Hematopoietic multipotent progenitor cell treated with erythropoietin and hydrocortisone succinate and interleukin-3 and kit ligand, for 6 days (in vitro differentiated cells): ENCODE results near the gene TESK2.
"Not testable (repeated sequence)": the region's sequence is repeated elsewhere in the genome, so short reads cannot be mapped to it uniquely, and the experiment has no call there.

Experiments
- DNase-seq: peaks from one replicate; pipeline ENCODE4 v3.0.0-alpha.2; 2015

The TESK2 gene

GRCh38 chr1:45490626-45491486 is at the start of gene TESK2:
TSS of gene TESK2 (minus strand) at chr1:45491163. CDS start at chr1:45457785, 33,378 bp downstream.
- peak; percentile 100 for DNase-seq

- no peak for DNase-seq
These were observed 45.9 kb upstream of the TESK2 start for GRCh38 chr1:45536886-45537285.

GRCh38 chr1:45535988-45536766 is 45.2 kb upstream of the TESK2 start:
- peak; percentile 15 for DNase-seq

- DNase-seq: no peak
These were observed 40.9 kb upstream of the TESK2 start for GRCh38 chr1:45531873-45532272.

GRCh38 chr1:45530632-45531135 is 39.7 kb upstream of the TESK2 start:
- no peak for DNase-seq

GRCh38 chr1:45526135-45526644 is 35.2 kb upstream of the TESK2 start:
- DNase-seq: no peak

GRCh38 chr1:45523975-45524374 is 33.0 kb upstream of the TESK2 start:
- DNase-seq: not testable (repeated sequence)

- DNase-seq: not testable (repeated sequence)
These were observed 32.6 kb upstream of the TESK2 start for GRCh38 chr1:45523516-45523915.

- DNase-seq: no peak
These were observed 31.6 kb upstream of the TESK2 start for GRCh38 chr1:45522324-45523104.

GRCh38 chr1:45521413-45522323 is 30.7 kb upstream of the TESK2 start, which contains the start of gene PRDX1:
TSS of gene PRDX1 (minus strand) at chr1:45521884. CDS start at chr1:45519043, 2,841 bp downstream.
- DNase-seq: peak; percentile 95

GRCh38 chr1:45519774-45520173 is 28.8 kb upstream of the TESK2 start:
- not testable (repeated sequence) for DNase-seq

- no peak for DNase-seq
These were observed 27.9 kb upstream of the TESK2 start for GRCh38 chr1:45518910-45519309.

GRCh38 chr1:45518366-45518765 is 27.4 kb upstream of the TESK2 start:
- not testable (repeated sequence) for DNase-seq

- no peak for DNase-seq
These were observed 25.5 kb upstream of the TESK2 start for GRCh38 chr1:45516465-45516864.

- DNase-seq: no peak
These were observed 25.1 kb upstream of the TESK2 start for GRCh38 chr1:45516036-45516435.

GRCh38 chr1:45513532-45514260 is 22.7 kb upstream of the TESK2 start:
- DNase-seq: not testable (repeated sequence)

- peak; percentile 88 for DNase-seq
These were observed 21.7 kb upstream of the TESK2 start for GRCh38 chr1:45512641-45513054.

- DNase-seq: no peak
These were observed 20.1 kb upstream of the TESK2 start for GRCh38 chr1:45510972-45511527.

GRCh38 chr1:45510036-45510971 is 19.3 kb upstream of the TESK2 start:
- no peak for DNase-seq
